Parathyroid adenoma (tissue), 2 donors: ENCODE results near the gene DDN.
A peak's percentile ranks its signal among the peaks of the same experiment; 100 is the strongest.

Experiments
- H2AFZ ChIP-seq: fragments of 300-600 bp; sonication (generic); one replicate; pipeline ENCODE4 v1.7.0; 2017; ENCODE audit warnings: antibody characterized with exemption, mild to moderate bottlenecking
- H3K27ac ChIP-seq: fragments of 300-600 bp; sonication (generic); one replicate; pipeline ENCODE4 v1.7.0; 2017
- H3K27me3 ChIP-seq: fragments of 300-600 bp; sonication (generic); one replicate; pipeline ENCODE4 v1.7.0; 2017; ENCODE audit warnings: low read length; ENCODE audit not compliant: control insufficient read depth, insufficient read depth
- H3K36me3 ChIP-seq: fragments of 300-600 bp; sonication (generic); one replicate; pipeline ENCODE4 v1.7.0; 2017; ENCODE audit warnings: low read length; ENCODE audit not compliant: control insufficient read depth, insufficient read depth
- H3K4me1 ChIP-seq: fragments of 300-600 bp; sonication (generic); one replicate; pipeline ENCODE4 v1.7.0; 2017; ENCODE audit warnings: control low read depth
- H3K4me2 ChIP-seq: fragments of 300-600 bp; sonication (generic); one replicate; pipeline ENCODE4 v1.7.0; 2017; ENCODE audit warnings: low read length
- H3K4me3 ChIP-seq: fragments of 300-600 bp; sonication (generic); one replicate; pipeline ENCODE4 v1.7.0; 2017; ENCODE audit warnings: low read depth, low read length
- H3K79me2 ChIP-seq: fragments of 300-600 bp; sonication (generic); one replicate; pipeline ENCODE4 v1.7.0; 2017; ENCODE audit warnings: control low read depth
- H3K9ac ChIP-seq: fragments of 300-600 bp; sonication (generic); one replicate; pipeline ENCODE4 v1.7.0; 2017; ENCODE audit warnings: mild to moderate bottlenecking
- H3K9me3 ChIP-seq: fragments of 300-600 bp; sonication (generic); one replicate; pipeline ENCODE4 v1.7.0; 2017; ENCODE audit warnings: low read length; ENCODE audit not compliant: control insufficient read depth
- CTCF ChIP-seq: fragments of 300-600 bp; sonication (generic); IDR thresholded peaks from one replicate; pipeline ENCODE4 v1.7.0; 2017; ENCODE audit warnings: antibody characterized with exemption, mild to moderate bottlenecking
- donor health status: primary hyperparathyroidism.

DDN gene

GRCh38 chr12:48970702-48971334 lies 28.4 kb downstream of the DDN start:
- Histone ChIP-seq H3K4me3 (peak overlapping the region; percentile 16), H3K4me1 (peaks cover 31% of the 10 kb centered on the region), H3K27ac (no peak overlapping the region), H3K36me3 (no peaks in the 10 kb centered on the region), H3K27me3 (no peaks in the 10 kb centered on the region), H3K79me2 (no peaks in the 10 kb centered on the region), H3K4me2 (peak overlapping the region; percentile 67), H2AFZ (peak overlapping the region; percentile 67), H3K9ac (no peak overlapping the region), H3K9me3 (no peaks in the 10 kb centered on the region)
- no peak for TF ChIP-seq CTCF

- no peak overlapping the region for H3K4me3 ChIP-seq
- H3K27me3 ChIP-seq, result no peaks in the 10 kb centered on the region
- no peaks in the 10 kb centered on the region for H3K36me3 ChIP-seq
- H3K4me2 ChIP-seq, result no peak overlapping the region
- no peak overlapping the region for H3K9ac ChIP-seq
- TF ChIP-seq CTCF, result no peak
- H3K79me2 ChIP-seq, result no peaks in the 10 kb centered on the region
- peak overlapping the region; percentile 84 for H2AFZ ChIP-seq
- no peaks in the 10 kb centered on the region for H3K9me3 ChIP-seq
- peaks cover 31% of the 10 kb centered on the region for H3K4me1 ChIP-seq
- no peak overlapping the region for H3K27ac ChIP-seq
Observed at GRCh38 chr12:48969833-48970701, 29.1 kb downstream of the DDN start.

GRCh38 chr12:48969160-48969771 lies 29.9 kb downstream of the DDN start:
- no peak overlapping the region for H3K4me3 ChIP-seq
- H3K9ac ChIP-seq, result no peak overlapping the region
- no peak overlapping the region for H3K27ac ChIP-seq
- no peaks in the 10 kb centered on the region for H3K9me3 ChIP-seq
- peaks cover 31% of the 10 kb centered on the region for H3K4me1 ChIP-seq
- H2AFZ ChIP-seq, result peak overlapping the region; percentile 84
- no peak for TF ChIP-seq CTCF
- H3K27me3 ChIP-seq, result no peaks in the 10 kb centered on the region
- no peaks in the 10 kb centered on the region for H3K79me2 ChIP-seq
- no peak overlapping the region for H3K4me2 ChIP-seq
- H3K36me3 ChIP-seq, result no peaks in the 10 kb centered on the region

GRCh38 chr12:48968467-48968866 lies 30.7 kb downstream of the DDN start:
- H3K27ac ChIP-seq, result no peak overlapping the region
- no peak overlapping the region for H2AFZ ChIP-seq
- H3K9ac ChIP-seq, result no peak overlapping the region
- H3K4me3 ChIP-seq, result no peak overlapping the region
- H3K4me2 ChIP-seq, result no peak overlapping the region
- no peak for TF ChIP-seq CTCF
- no peaks in the 10 kb centered on the region for H3K79me2 ChIP-seq
- no peaks in the 10 kb centered on the region for H3K36me3 ChIP-seq
- H3K9me3 ChIP-seq, result no peaks in the 10 kb centered on the region
- H3K4me1 ChIP-seq, result peaks cover 27% of the 10 kb centered on the region
- H3K27me3 ChIP-seq, result no peaks in the 10 kb centered on the region
